Kidney epithelial cell (primary cell): ENCODE data around the gene USP5. TPM values are rescaled to one million over a fixed set of nuclear protein-coding genes. Genes with fewer than 3 reads are reported as not detected.
"Not testable (repeated sequence)": the region's sequence is repeated elsewhere in the genome, so short reads cannot be mapped to it uniquely, and the experiment has no call there.

Experiments used
- DNase-seq: peaks from one replicate; pipeline ENCODE4 v3.0.0-alpha.2; 2010; ENCODE audit warnings: low read depth
- H3K27me3 ChIP-seq: 2 replicates; pipeline ENCODE4 v1.6.0; 2011; ENCODE audit warnings: low read length; ENCODE audit not compliant: control insufficient read depth, insufficient read depth
- H3K36me3 ChIP-seq: 2 replicates; pipeline ENCODE4 v1.5.1; 2011; ENCODE audit warnings: low read length; ENCODE audit not compliant: control insufficient read depth, insufficient read depth
- H3K4me3 ChIP-seq: 2 replicates; pipeline ENCODE4 v1.5.1; 2011; ENCODE audit warnings: low read depth, mild to moderate bottlenecking, control low read depth, low read length
- total RNA-seq: library from RNA; depleted of rRNA; stranded (reverse); fragments of >200 nt; gene quantifications from 2 replicates; pipeline ENCODE4 v1.2.3, GENCODE V29; 2015
- TF ChIP-seq, protein P1 (sequence below): IDR thresholded peaks from 2 replicates; pipeline ENCODE4 v1.5.1; 2011; ENCODE audit warnings: mild to moderate bottlenecking, moderate library complexity, low read length, control low read depth, inconsistent platforms; ENCODE audit not compliant: insufficient read depth, poor library complexity, severe bottlenecking

Gene USP5
- total RNA-seq, 1 donor from 2014 or later: 70.1 TPM

DNA sequence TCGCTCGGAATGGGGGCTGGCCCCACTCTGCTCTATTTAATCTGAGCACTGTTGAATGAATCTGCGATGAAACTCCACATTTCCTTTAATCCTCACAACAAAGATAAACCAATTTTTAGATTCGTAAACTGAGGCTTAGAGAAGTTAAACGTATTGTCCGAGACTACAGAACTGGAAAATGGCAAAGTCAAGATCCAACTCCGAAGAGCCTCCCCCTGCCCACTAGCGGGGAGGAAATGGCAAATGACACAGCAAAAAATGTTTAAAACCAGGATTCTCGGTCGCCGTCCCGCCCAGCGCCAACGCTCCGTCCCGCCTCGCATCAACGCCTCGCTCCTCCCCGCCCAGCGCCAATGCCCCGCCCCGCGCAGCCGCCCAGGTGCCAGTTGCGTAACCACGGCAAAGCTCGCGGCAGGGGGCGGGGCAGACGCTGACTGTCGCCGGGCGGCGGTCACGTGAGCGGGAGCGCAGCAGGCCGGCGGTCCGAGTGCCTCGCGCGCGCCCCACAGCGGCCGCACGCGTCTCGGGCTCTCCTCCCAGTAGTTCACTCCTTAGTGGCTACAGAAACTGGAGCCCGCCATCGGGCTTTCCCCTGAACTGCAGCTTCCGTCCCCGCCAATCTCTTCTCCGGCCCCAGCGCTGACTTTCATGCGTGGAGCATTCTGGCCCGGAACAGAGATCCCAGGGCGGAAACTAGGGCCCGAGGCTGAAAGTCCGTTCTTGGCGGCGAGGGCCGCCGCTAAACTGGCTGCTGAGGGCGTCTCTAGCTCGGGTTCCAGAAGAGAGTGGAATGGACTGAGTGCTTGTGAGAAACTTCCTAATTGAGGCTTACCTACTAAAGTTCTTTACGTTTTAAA is 39.1 kb downstream of the USP5 start:
- DNase-seq: no peak
- Histone ChIP-seq H3K36me3 (no peaks in the 10 kb centered on the region), H3K27me3 (no peaks in the 10 kb centered on the region), H3K4me3 (peak overlapping the region; percentile 42)
- TF ChIP-seq, protein P1, sequence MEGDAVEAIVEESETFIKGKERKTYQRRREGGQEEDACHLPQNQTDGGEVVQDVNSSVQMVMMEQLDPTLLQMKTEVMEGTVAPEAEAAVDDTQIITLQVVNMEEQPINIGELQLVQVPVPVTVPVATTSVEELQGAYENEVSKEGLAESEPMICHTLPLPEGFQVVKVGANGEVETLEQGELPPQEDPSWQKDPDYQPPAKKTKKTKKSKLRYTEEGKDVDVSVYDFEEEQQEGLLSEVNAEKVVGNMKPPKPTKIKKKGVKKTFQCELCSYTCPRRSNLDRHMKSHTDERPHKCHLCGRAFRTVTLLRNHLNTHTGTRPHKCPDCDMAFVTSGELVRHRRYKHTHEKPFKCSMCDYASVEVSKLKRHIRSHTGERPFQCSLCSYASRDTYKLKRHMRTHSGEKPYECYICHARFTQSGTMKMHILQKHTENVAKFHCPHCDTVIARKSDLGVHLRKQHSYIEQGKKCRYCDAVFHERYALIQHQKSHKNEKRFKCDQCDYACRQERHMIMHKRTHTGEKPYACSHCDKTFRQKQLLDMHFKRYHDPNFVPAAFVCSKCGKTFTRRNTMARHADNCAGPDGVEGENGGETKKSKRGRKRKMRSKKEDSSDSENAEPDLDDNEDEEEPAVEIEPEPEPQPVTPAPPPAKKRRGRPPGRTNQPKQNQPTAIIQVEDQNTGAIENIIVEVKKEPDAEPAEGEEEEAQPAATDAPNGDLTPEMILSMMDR: peak; percentile 47

- Histone ChIP-seq H3K4me3 (peak overlapping the region; percentile 42), H3K36me3 (no peaks in the 10 kb centered on the region), H3K27me3 (no peaks in the 10 kb centered on the region)
- DNase-seq: no peak
- TF ChIP-seq, protein P1: no peak
Measured at GRCh38 chr12:6891646-6892001, 39.7 kb downstream of the USP5 start.

- not testable (repeated sequence) for H3K36me3 ChIP-seq, DNase-seq, H3K27me3 ChIP-seq, H3K4me3 ChIP-seq
Measured at GRCh38 chr12:6892683-6893082, 40.7 kb downstream of the USP5 start.

- Histone ChIP-seq H3K4me3 (no peak overlapping the region), H3K27me3 (no peaks in the 10 kb centered on the region), H3K36me3 (no peaks in the 10 kb centered on the region)
- DNase-seq: no peak
- TF ChIP-seq, protein P1: no peak
Measured at GRCh38 chr12:6894321-6894720, 42.4 kb downstream of the USP5 start.

GRCh38 chr12:6896846-6897435 is 45.0 kb downstream of the USP5 start:
- no peaks in the 10 kb centered on the region for H3K27me3 ChIP-seq
- no peak for DNase-seq
- no peak overlapping the region for H3K4me3 ChIP-seq
- H3K36me3 ChIP-seq: no peaks in the 10 kb centered on the region
- TF ChIP-seq, protein P1: no peak

DNA sequence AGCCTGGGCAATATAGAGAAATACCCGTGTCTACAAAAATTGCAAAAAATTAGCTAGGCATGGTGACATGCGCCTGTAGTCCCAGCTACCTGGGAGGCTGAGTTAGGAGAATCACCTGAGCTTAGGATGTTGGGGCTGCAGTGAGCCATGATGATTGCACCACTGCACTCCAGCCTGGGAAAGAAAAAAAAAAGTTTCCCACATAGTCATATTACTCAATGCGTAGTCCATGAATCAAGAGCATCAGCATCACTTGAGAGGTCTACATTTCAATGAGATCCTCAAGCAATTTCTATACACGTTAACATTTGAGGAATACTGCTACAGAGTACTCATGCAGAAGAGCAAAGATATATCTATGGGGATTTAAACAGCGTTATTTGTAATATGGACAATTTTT is 47.5 kb downstream of the USP5 start:
- TF ChIP-seq, protein P1: no peak
- no peak for DNase-seq
- Histone ChIP-seq H3K4me3 (no peak overlapping the region), H3K27me3 (no peaks in the 10 kb centered on the region), H3K36me3 (no peaks in the 10 kb centered on the region)
